ENCODE measurements around the gene RTN1.

GRCh38 chr14:59711080-59711479, 159.5 kb downstream of the RTN1 start:
- TF ChIP-seq CTCF (conservative IDR thresholded peaks at IDR 0.05; ENCODE audit: low read depth in 2 of 2) (no peak), EZH2 (IDR thresholded peaks at IDR 0.05; ENCODE audit: low read depth, unreplicated experiment) (no peak), POLR2AphosphoS5 (IDR thresholded peaks at IDR 0.05; ENCODE audit: low read depth) (no peak), REST (IDR thresholded peaks at IDR 0.05; ENCODE audit: unreplicated experiment) (no peak), JUNB (IDR thresholded peaks at IDR 0.05; ENCODE audit: unreplicated experiment) (no peak), CREB1 (CRISPR knock-in tag; IDR thresholded peaks at IDR 0.05; ENCODE audit: low read depth) (no peak), ZNF331 (CRISPR knock-in tag; IDR thresholded peaks at IDR 0.05; ENCODE audit: low read depth) (no peak)
- TF ChIP-seq, protein P1, sequence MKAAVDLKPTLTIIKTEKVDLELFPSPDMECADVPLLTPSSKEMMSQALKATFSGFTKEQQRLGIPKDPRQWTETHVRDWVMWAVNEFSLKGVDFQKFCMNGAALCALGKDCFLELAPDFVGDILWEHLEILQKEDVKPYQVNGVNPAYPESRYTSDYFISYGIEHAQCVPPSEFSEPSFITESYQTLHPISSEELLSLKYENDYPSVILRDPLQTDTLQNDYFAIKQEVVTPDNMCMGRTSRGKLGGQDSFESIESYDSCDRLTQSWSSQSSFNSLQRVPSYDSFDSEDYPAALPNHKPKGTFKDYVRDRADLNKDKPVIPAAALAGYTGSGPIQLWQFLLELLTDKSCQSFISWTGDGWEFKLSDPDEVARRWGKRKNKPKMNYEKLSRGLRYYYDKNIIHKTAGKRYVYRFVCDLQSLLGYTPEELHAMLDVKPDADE (IDR thresholded peaks at IDR 0.05) = no peak
